Motor neuron (in vitro differentiated cells): ENCODE data around the gene BICD1. TPM values are rescaled to one million over a fixed set of nuclear protein-coding genes. Genes with fewer than 3 reads are reported as not detected.

Source experiments
- ATAC-seq, 8 experiments: fragments of 200-7000 bp; cut with Tn5 transposase; replicated peaks in 6 of 8; 2 replicates each; pipeline ENCODE4 v1.8.0; 2021; ENCODE audit warnings: mild to moderate bottlenecking in 8 of 8, moderate library complexity in 8 of 8
- H3K27ac ChIP-seq, 2 donors: fragments of 250-450 bp; sonication (Bioruptor Pico); 2 replicates each; pipeline ENCODE4 v1.9.0; 2021; ENCODE audit warnings: antibody characterized with exemption in 2 of 2, mild to moderate bottlenecking in 2 of 2, moderate library complexity in 1 of 2
- H3K4me1 ChIP-seq, 2 donors: fragments of 250-450 bp; sonication (Bioruptor Pico); replicated peaks in 1 of 2; 2 replicates each; pipeline ENCODE4 v1.6.1; 2021; ENCODE audit warnings: antibody characterized with exemption in 2 of 2, mild to moderate bottlenecking in 2 of 2, moderate library complexity in 1 of 2
- H3K4me3 ChIP-seq, 5 donors: fragments of 250-450 bp; sonication (Bioruptor Pico); 2 replicates each; pipeline ENCODE4 v1.9.0; 2021; ENCODE audit warnings: antibody characterized with exemption in 5 of 5, mild to moderate bottlenecking in 5 of 5, moderate library complexity in 4 of 5
- WGBS, 10 experiments: fragments of 450-650 bp; shearing (Covaris generic); methylation state at CpG; one replicate each; pipeline ENCODE4 v1.0.0; 2022; 5-methylcytosine and 5-hydroxymethylcytosine counted together
- in situ Hi-C, 9 experiments: fragments of 400-800 bp; cut with MboI; loops; one replicate each; pipeline ENCODE4 v1.15.0; 2021; ENCODE audit warnings: low sequenced_read_pairs in 9 of 9, low pct_unique_long_range_greater_than_20kb in 2 of 9; ENCODE audit not compliant: unreplicated experiment in 9 of 9
- total RNA-seq, 8 experiments: library from RNA; unstranded; fragments of 300-600 nt; gene quantifications; 2 replicates each; pipeline versions ENCODE4 v1.2.3 to v1.2.4, GENCODE V29; 2022

The BICD1 gene
- total RNA-seq, 8 experiments from 2014 or later: 5.1 to 63.4 (median 27.8) TPM

- Histone ChIP-seq H3K4me1 (no peaks in the 10 kb centered on the region), H3K27ac (no peak overlapping the region), H3K4me3 (no peak overlapping the region)
- in situ Hi-C loops: loop anchor here in 4 of 9 experiments (10.0 to 25.0 kb wide), 2 partner anchors 299 to 302 kb away; no protein-coding TSS in a partner anchor
- ATAC-seq: peak in 1 of 8 experiments; percentile 60
- WGBS, 10 experiments: 21 to 100% (median 81%) methylated on average over 2 to 3 of the region's 3 CpGs; no CpG with 5 or more reads in 2 of the 10 experiments
Observed at GRCh38 chr12:32362892-32363291, 256.2 kb downstream of the BICD1 start.

- H3K4me1 ChIP-seq: no peaks in the 10 kb centered on the region
- H3K4me3 ChIP-seq: no peak overlapping the region
- ATAC-seq: peak in 5 of 8 experiments; percentile 51 to 79 (median 65)
- WGBS, 10 experiments: 0 to 76% (median 48%) methylated on average over 1 to 5 of the region's 5 CpGs
- no peak overlapping the region for H3K27ac ChIP-seq
- in situ Hi-C loops: loop anchor here in 4 of 9 experiments (10.0 to 25.0 kb wide), 2 partner anchors 297 to 299 kb away; no protein-coding TSS in a partner anchor
Observed at GRCh38 chr12:32365473-32366064, 258.9 kb downstream of the BICD1 start.

- WGBS, 10 experiments: 58 to 100% (median 97%) methylated on average over 1 of the region's 1 CpG
- Histone ChIP-seq H3K27ac (no peak overlapping the region), H3K4me3 (no peak overlapping the region), H3K4me1 (no peaks in the 10 kb centered on the region)
- no peak for ATAC-seq
- in situ Hi-C loops: loop anchor here in 4 of 9 experiments (10.0 to 25.0 kb wide), 2 partner anchors 296 to 298 kb away; no protein-coding TSS in a partner anchor
Observed at GRCh38 chr12:32366714-32367113, 260.1 kb downstream of the BICD1 start.

- H3K27ac ChIP-seq: no peak overlapping the region
- in situ Hi-C loops: loop anchor here in 4 of 9 experiments (10.0 to 25.0 kb wide), 2 partner anchors 295 to 297 kb away; no protein-coding TSS in a partner anchor
- 65 to 100% (median 95%) methylated on average over 1 to 4 of the region's 4 CpGs for WGBS, 10 experiments
- no peaks in the 10 kb centered on the region for H3K4me1 ChIP-seq
- ATAC-seq: peak in 1 of 8 experiments; percentile 46
- H3K4me3 ChIP-seq: no peak overlapping the region
Observed at GRCh38 chr12:32367381-32367780, 260.7 kb downstream of the BICD1 start.

- Histone ChIP-seq H3K27ac (no peak overlapping the region), H3K4me3 (no peak overlapping the region), H3K4me1 (no peaks in the 10 kb centered on the region)
- no peak for ATAC-seq
- WGBS, 10 experiments: 46 to 100% (median 64%) methylated on average over 1 to 4 of the region's 4 CpGs; no CpG with 5 or more reads in 4 of the 10 experiments
- in situ Hi-C loops: loop anchor here in 4 of 9 experiments (10.0 to 25.0 kb wide), 2 partner anchors 293 to 296 kb away; no protein-coding TSS in a partner anchor
Observed at GRCh38 chr12:32369202-32369601, 262.6 kb downstream of the BICD1 start.

GRCh38 chr12:32377344-32378055, 270.9 kb downstream of the BICD1 start:
- no peak overlapping the region for H3K27ac ChIP-seq
- H3K4me3 ChIP-seq: no peak overlapping the region
- ATAC-seq: no peak
- no peaks in the 10 kb centered on the region for H3K4me1 ChIP-seq
- WGBS, 10 experiments: 57 to 86% (median 77%) methylated on average over 1 to 12 of the region's 12 CpGs
- in situ Hi-C loops: no loop called here

GRCh38 chr12:32379213-32379612, 272.6 kb downstream of the BICD1 start:
- in situ Hi-C loops: no loop called here
- 50 to 96% (median 84%) methylated on average over 1 to 10 of the region's 10 CpGs for WGBS, 10 experiments
- Histone ChIP-seq H3K4me3 (no peak overlapping the region), H3K4me1 (no peaks in the 10 kb centered on the region), H3K27ac (no peak overlapping the region)
- no peak for ATAC-seq

GRCh38 chr12:32379667-32380066, 273.0 kb downstream of the BICD1 start:
- Histone ChIP-seq H3K4me3 (no peak overlapping the region), H3K4me1 (no peaks in the 10 kb centered on the region), H3K27ac (no peak overlapping the region)
- in situ Hi-C loops: no loop called here
- WGBS, 10 experiments: 75 to 100% (median 92%) methylated on average over 2 to 8 of the region's 8 CpGs; no CpG with 5 or more reads in 1 of the 10 experiments
- ATAC-seq: no peak

GRCh38 chr12:32382226-32382625, 275.6 kb downstream of the BICD1 start:
- Histone ChIP-seq H3K4me1 (no peaks in the 10 kb centered on the region), H3K4me3 (no peak overlapping the region), H3K27ac (no peak overlapping the region)
- in situ Hi-C loops: no loop called here
- 0 to 95% (median 69%) methylated on average over 1 to 2 of the region's 2 CpGs; no CpG with 5 or more reads in 1 of the 10 experiments for WGBS, 10 experiments
- peak in 1 of 8 experiments; percentile 96 for ATAC-seq

GRCh38 chr12:32390572-32391219, 284.0 kb downstream of the BICD1 start:
- no peak for ATAC-seq
- no peak overlapping the region for H3K27ac ChIP-seq
- H3K4me1 ChIP-seq: no peaks in the 10 kb centered on the region
- no peak overlapping the region for H3K4me3 ChIP-seq
- in situ Hi-C loops: no loop called here
- 12 to 100% (median 93%) methylated on average over 1 to 27 of the region's 47 CpGs; no CpG with 5 or more reads in 1 of the 10 experiments for WGBS, 10 experiments

GRCh38 chr12:32395026-32395425, 288.4 kb downstream of the BICD1 start:
- in situ Hi-C loops: no loop called here
- ATAC-seq: no peak

GRCh38 chr12:32397696-32398095, 291.0 kb downstream of the BICD1 start:
- no peak for ATAC-seq
- no peak overlapping the region for H3K4me3 ChIP-seq
- no peak overlapping the region for H3K27ac ChIP-seq
- 8 to 93% (median 57%) methylated on average over 1 to 4 of the region's 4 CpGs for WGBS, 10 experiments
- in situ Hi-C loops: no loop called here
- H3K4me1 ChIP-seq: peaks cover 0 to 5% of the 10 kb centered on the region in 2 donors

More at GRCh38 chr12:32395026-32395425, 288.4 kb downstream of the BICD1 start:
- no peak overlapping the region for H3K4me3 ChIP-seq
- no peaks in the 10 kb centered on the region for H3K4me1 ChIP-seq
- H3K27ac ChIP-seq: no peak overlapping the region

- in situ Hi-C loops: no loop called here
- Histone ChIP-seq H3K4me1 (peaks cover 0 to 5% of the 10 kb centered on the region in 2 donors), H3K27ac (no peak overlapping the region), H3K4me3 (no peak overlapping the region)
- no peak for ATAC-seq
- 60 to 100% (median 83%) methylated on average over 1 to 4 of the region's 4 CpGs; no CpG with 5 or more reads in 2 of the 10 experiments for WGBS, 10 experiments
Observed at GRCh38 chr12:32398181-32398580, 291.5 kb downstream of the BICD1 start.
